Keratinocyte (primary cell): ENCODE results near the gene PRSS21. TPM values are rescaled to one million over a fixed set of nuclear protein-coding genes. Genes with fewer than 3 reads are reported as not detected.

Experiments
- DNase-seq: peaks from one replicate; pipeline ENCODE4 v3.0.0-alpha.2; 2011; ENCODE audit warnings: low read depth, missing footprints, low spot score
- FAIRE-seq: peaks from 2 replicates; lab custom pipeline; 2011; peaks lifted over from hg19 to GRCh38; lab: Jason Lieb, UNC
- H2AFZ ChIP-seq: 2 replicates; pipeline ENCODE4 v1.6.0; 2012; ENCODE audit warnings: low read length, control low read depth, inconsistent platforms; ENCODE audit not compliant: control insufficient read depth
- H3K27ac ChIP-seq: 2 replicates; pipeline ENCODE4 v1.5.1; 2011; ENCODE audit warnings: low read length; ENCODE audit not compliant: control insufficient read depth, insufficient read depth
- H3K27me3 ChIP-seq: 3 replicates; pipeline ENCODE4 v1.6.0; 2011; ENCODE audit warnings: low read length; ENCODE audit not compliant: control insufficient read depth, insufficient read depth; ENCODE audit errors: extremely low read depth
- H3K36me3 ChIP-seq, 2 experiments: 2 replicates in 1 of 2; 3 replicates in 1 of 2; pipeline ENCODE4 v1.5.1; 2011; ENCODE audit warnings: low read length in 2 of 2, mild to moderate bottlenecking in 1 of 2; ENCODE audit not compliant: control insufficient read depth in 2 of 2, insufficient read depth in 2 of 2; ENCODE audit errors: extremely low read depth in 1 of 2
- H3K4me1 ChIP-seq: 3 replicates; pipeline ENCODE4 v1.5.1; 2011; ENCODE audit warnings: low read length; ENCODE audit not compliant: control insufficient read depth, insufficient read depth; ENCODE audit errors: extremely low read depth
- H3K4me2 ChIP-seq: 3 replicates; pipeline ENCODE4 v1.6.0; 2011; ENCODE audit warnings: low read depth, low read length; ENCODE audit not compliant: control insufficient read depth, insufficient read depth; ENCODE audit errors: extremely low read depth
- H3K4me3 ChIP-seq, 3 experiments: fragments of 200-600 bp in 1 of 3; sonication (generic) in 1 of 3; 2 replicates in 2 of 3; 3 replicates in 1 of 3; pipeline ENCODE4 v1.5.1; 2011 to 2016; ENCODE audit warnings: low read length in 3 of 3, mild to moderate bottlenecking in 3 of 3, control low read depth in 2 of 3, inconsistent platforms in 1 of 3, low read depth in 1 of 3, mixed read lengths in 1 of 3, mixed run types in 1 of 3, moderate library complexity in 1 of 3; ENCODE audit not compliant: control insufficient read depth in 2 of 3, insufficient read depth in 2 of 3; ENCODE audit errors: extremely low read depth in 1 of 3
- H3K79me2 ChIP-seq: 2 replicates; pipeline ENCODE4 v1.6.0; 2012; ENCODE audit warnings: low read length; ENCODE audit not compliant: control insufficient read depth, insufficient read depth
- H3K9ac ChIP-seq: 3 replicates; pipeline ENCODE4 v1.6.0; 2011; ENCODE audit warnings: low read length; ENCODE audit not compliant: control insufficient read depth, insufficient read depth; ENCODE audit errors: extremely low read depth
- H3K9me1 ChIP-seq: 3 replicates; pipeline ENCODE4 v1.6.0; 2011; ENCODE audit warnings: low read length; ENCODE audit not compliant: control insufficient read depth, insufficient read depth; ENCODE audit errors: extremely low read depth
- H3K9me3 ChIP-seq: 2 replicates; pipeline ENCODE4 v1.5.1; 2012; ENCODE audit warnings: low read depth, low read length; ENCODE audit not compliant: control insufficient read depth
- H4K20me1 ChIP-seq: 3 replicates; pipeline ENCODE4 v1.6.0; 2011; ENCODE audit warnings: low read length; ENCODE audit not compliant: control insufficient read depth, insufficient read depth; ENCODE audit errors: extremely low read depth
- EZH2 ChIP-seq: IDR thresholded peaks from one replicate; pipeline ENCODE4 v1.6.1; 2012; ENCODE audit warnings: inconsistent platforms, mild to moderate bottlenecking, low read length, moderate library complexity
- dilution Hi-C: fragments of 300-500 bp; cut with MboI; formaldehyde crosslinking; loops from one replicate; pipeline ENCODE4 v1.7.0; 2020; ENCODE audit warnings: low sequenced_read_pairs; ENCODE audit not compliant: extremely low pct_ligation_motif_present
- polyA plus RNA-seq, 5 experiments: library from polyadenylated mRNA; depleted of rRNA in 3 of 5; stranded (reverse) in 3 of 5; stranded (forward) in 1 of 5; unstranded in 1 of 5; fragments of >200 nt; gene quantifications; 1 replicate in 1 of 5; 2 replicates in 3 of 5; 3 replicates in 1 of 5; pipeline versions ENCODE4 v1.2.1 to v1.2.3, GENCODE V29; 2011 to 2012; ENCODE audit warnings: missing spikeins in 2 of 5, low read depth in 1 of 5, low replicate concordance in 1 of 5
- TF ChIP-seq, protein P1 (sequence below), 3 experiments: IDR thresholded peaks in 1 of 3; conservative IDR thresholded peaks in 1 of 3; optimal IDR thresholded peaks in 1 of 3; 2 replicates in 2 of 3; 3 replicates in 1 of 3; pipeline versions ENCODE3 to v1.5.1; 2011; ENCODE audit warnings: low read length in 3 of 3, mild to moderate bottlenecking in 3 of 3, moderate library complexity in 2 of 3, control low read depth in 1 of 3, inconsistent platforms in 1 of 3; ENCODE audit not compliant: insufficient read depth in 2 of 3; ENCODE audit errors: extremely low read depth in 1 of 3

The PRSS21 gene
- polyA plus RNA-seq, 1 donor (not counting 4 experiments of a cell fraction or from before 2014, with no cell fraction given): 0.52 TPM

DNA sequence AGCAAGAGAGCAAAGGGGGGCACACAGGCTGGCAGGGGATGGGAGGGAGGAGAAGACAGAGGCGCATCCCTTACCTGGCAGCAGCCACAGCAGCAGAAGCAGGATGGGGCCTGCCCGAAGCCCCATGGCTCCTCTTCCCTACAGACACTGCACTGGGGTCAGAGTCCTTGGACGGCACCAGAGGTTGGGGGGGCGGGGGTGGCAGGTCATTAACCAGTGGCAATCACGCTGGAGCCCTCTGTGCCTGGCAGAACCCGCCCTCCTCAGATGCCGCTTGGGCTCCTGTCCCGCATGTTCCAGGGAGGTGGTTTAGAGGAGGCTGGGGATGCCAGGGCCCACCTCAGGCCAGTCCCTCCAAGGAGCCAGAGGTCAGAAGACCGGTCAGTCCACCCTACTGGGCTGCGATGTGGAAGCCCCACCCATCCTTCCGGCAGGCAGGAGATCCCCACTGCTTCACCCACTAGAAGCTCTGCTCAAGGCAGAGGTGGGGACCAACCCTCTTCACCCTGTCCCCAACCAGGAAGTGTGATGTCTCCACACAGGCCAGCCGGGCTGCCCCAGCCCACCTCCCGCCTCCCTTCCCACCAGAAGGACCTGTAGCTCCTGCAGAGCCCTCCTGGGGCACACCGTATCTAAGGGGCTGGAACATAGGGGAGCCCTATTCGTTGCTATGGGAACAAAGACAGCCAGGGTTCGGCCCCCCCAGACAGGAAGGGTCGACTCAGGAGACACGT is 24.7 kb downstream of the PRSS21 start:
- Histone ChIP-seq H3K4me1 (peaks cover 15% of the 10 kb centered on the region), H3K79me2 (no peaks in the 10 kb centered on the region), H3K27me3 (no peaks in the 10 kb centered on the region), H3K9me1 (no peaks in the 10 kb centered on the region), H3K9me3 (no peaks in the 10 kb centered on the region), H3K27ac (no peak overlapping the region), H4K20me1 (no peaks in the 10 kb centered on the region), H3K36me3 (no peaks in the 10 kb centered on the region), H3K4me2 (no peak overlapping the region), H3K9ac (no peak overlapping the region), H3K4me3 (no peak overlapping the region), H2AFZ (no peak overlapping the region)
- dilution Hi-C loops: no loop called here
- FAIRE-seq (no peak), DNase-seq (no peak)
- TF ChIP-seq, protein P1, sequence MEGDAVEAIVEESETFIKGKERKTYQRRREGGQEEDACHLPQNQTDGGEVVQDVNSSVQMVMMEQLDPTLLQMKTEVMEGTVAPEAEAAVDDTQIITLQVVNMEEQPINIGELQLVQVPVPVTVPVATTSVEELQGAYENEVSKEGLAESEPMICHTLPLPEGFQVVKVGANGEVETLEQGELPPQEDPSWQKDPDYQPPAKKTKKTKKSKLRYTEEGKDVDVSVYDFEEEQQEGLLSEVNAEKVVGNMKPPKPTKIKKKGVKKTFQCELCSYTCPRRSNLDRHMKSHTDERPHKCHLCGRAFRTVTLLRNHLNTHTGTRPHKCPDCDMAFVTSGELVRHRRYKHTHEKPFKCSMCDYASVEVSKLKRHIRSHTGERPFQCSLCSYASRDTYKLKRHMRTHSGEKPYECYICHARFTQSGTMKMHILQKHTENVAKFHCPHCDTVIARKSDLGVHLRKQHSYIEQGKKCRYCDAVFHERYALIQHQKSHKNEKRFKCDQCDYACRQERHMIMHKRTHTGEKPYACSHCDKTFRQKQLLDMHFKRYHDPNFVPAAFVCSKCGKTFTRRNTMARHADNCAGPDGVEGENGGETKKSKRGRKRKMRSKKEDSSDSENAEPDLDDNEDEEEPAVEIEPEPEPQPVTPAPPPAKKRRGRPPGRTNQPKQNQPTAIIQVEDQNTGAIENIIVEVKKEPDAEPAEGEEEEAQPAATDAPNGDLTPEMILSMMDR (optimal IDR thresholded peaks at IDR 0.05 in 1 of 3, IDR thresholded peaks at IDR 0.05 in 1 of 3, conservative IDR thresholded peaks at IDR 0.05 in 1 of 3; ENCODE audit: extremely low read depth in 1 of 3, insufficient read depth in 2 of 3, low read length in 3 of 3): no peak
- TF ChIP-seq EZH2: no peak

GRCh38 chr16:2842340-2843000 is 25.4 kb downstream of the PRSS21 start:
- DNase-seq (no peak), FAIRE-seq (no peak)
- TF ChIP-seq, protein P1 (optimal IDR thresholded peaks at IDR 0.05 in 1 of 3, IDR thresholded peaks at IDR 0.05 in 1 of 3, conservative IDR thresholded peaks at IDR 0.05 in 1 of 3; ENCODE audit: extremely low read depth in 1 of 3, insufficient read depth in 2 of 3, low read length in 3 of 3): peak; percentile 45 to 72 (median 60)
- no peak for TF ChIP-seq EZH2
- no peak overlapping the region for H3K4me3 ChIP-seq
- no peaks in the 10 kb centered on the region for H3K36me3 ChIP-seq
- peaks cover 15% of the 10 kb centered on the region for H3K4me1 ChIP-seq
- no peaks in the 10 kb centered on the region for H3K9me1 ChIP-seq
- no peaks in the 10 kb centered on the region for H3K9me3 ChIP-seq
- dilution Hi-C loops: no loop called here
- H3K9ac ChIP-seq: no peak overlapping the region
- H3K27ac ChIP-seq: no peak overlapping the region
- H3K4me2 ChIP-seq: no peak overlapping the region
- H4K20me1 ChIP-seq: no peaks in the 10 kb centered on the region
- H3K79me2 ChIP-seq: no peaks in the 10 kb centered on the region
- H2AFZ ChIP-seq: no peak overlapping the region
- H3K27me3 ChIP-seq: no peaks in the 10 kb centered on the region
